Measurements from ENCODE around the gene TEX51. TPM values are rescaled to one million over a fixed set of nuclear protein-coding genes. Genes with fewer than 3 reads are reported as not detected.

The TEX51 gene
- total RNA-seq, 1 donor from 2014 or later = not detected

GRCh38 chr2:126943612-126944348 is 45.1 kb downstream of the TEX51 start:
- no peak overlapping the region for H3K27ac Mint-ChIP-seq (ENCODE audit: unreplicated experiment)
- TF ChIP-seq CTCF (IDR thresholded peaks at IDR 0.05; ENCODE audit: unreplicated experiment) = no peak

GRCh38 chr2:126945118-126945517 is 46.4 kb downstream of the TEX51 start:
- no peak overlapping the region for H3K27ac Mint-ChIP-seq (ENCODE audit: unreplicated experiment)
- no peak overlapping the region for H3K4me3 Mint-ChIP-seq (ENCODE audit: unreplicated experiment)
- no peaks in the 10 kb centered on the region for H3K27me3 Mint-ChIP-seq (ENCODE audit: unreplicated experiment)
- no peak for TF ChIP-seq CTCF (IDR thresholded peaks at IDR 0.05; ENCODE audit: unreplicated experiment)
- peaks cover 16% of the 10 kb centered on the region for H3K9me3 Mint-ChIP-seq (ENCODE audit: unreplicated experiment)
- no peak for DNase-seq (ENCODE audit: low spot score)
- no peaks in the 10 kb centered on the region for H3K4me1 Mint-ChIP-seq (ENCODE audit: unreplicated experiment)
- H3K36me3 Mint-ChIP-seq (ENCODE audit: low read depth, unreplicated experiment) = peaks cover 12% of the 10 kb centered on the region

More at GRCh38 chr2:126943612-126944348, 45.1 kb downstream of the TEX51 start:
- Mint-ChIP-seq H3K9me3 (ENCODE audit: unreplicated experiment) (peaks cover 16% of the 10 kb centered on the region), H3K4me1 (ENCODE audit: unreplicated experiment) (no peaks in the 10 kb centered on the region), H3K36me3 (ENCODE audit: low read depth, unreplicated experiment) (peaks cover 12% of the 10 kb centered on the region), H3K4me3 (ENCODE audit: unreplicated experiment) (no peak overlapping the region), H3K27me3 (ENCODE audit: unreplicated experiment) (no peaks in the 10 kb centered on the region)
- no peak for DNase-seq (ENCODE audit: low spot score)

- no peaks in the 10 kb centered on the region for H3K27me3 Mint-ChIP-seq (ENCODE audit: unreplicated experiment)
- no peaks in the 10 kb centered on the region for H3K4me1 Mint-ChIP-seq (ENCODE audit: unreplicated experiment)
- H3K27ac Mint-ChIP-seq (ENCODE audit: unreplicated experiment) = no peak overlapping the region
- peaks cover 12% of the 10 kb centered on the region for H3K36me3 Mint-ChIP-seq (ENCODE audit: low read depth, unreplicated experiment)
- H3K4me3 Mint-ChIP-seq (ENCODE audit: unreplicated experiment) = no peak overlapping the region
- no peak for DNase-seq (ENCODE audit: low spot score)
- no peak for TF ChIP-seq CTCF (IDR thresholded peaks at IDR 0.05; ENCODE audit: unreplicated experiment)
- H3K9me3 Mint-ChIP-seq (ENCODE audit: unreplicated experiment) = peaks cover 16% of the 10 kb centered on the region
Measured at GRCh38 chr2:126946318-126947102, 47.8 kb downstream of the TEX51 start.

- no peak for DNase-seq (ENCODE audit: low spot score)
- Mint-ChIP-seq H3K4me1 (ENCODE audit: unreplicated experiment) (no peaks in the 10 kb centered on the region), H3K27me3 (ENCODE audit: unreplicated experiment) (no peaks in the 10 kb centered on the region), H3K27ac (ENCODE audit: unreplicated experiment) (no peak overlapping the region), H3K9me3 (ENCODE audit: unreplicated experiment) (peaks cover 16% of the 10 kb centered on the region), H3K36me3 (ENCODE audit: low read depth, unreplicated experiment) (peaks cover 12% of the 10 kb centered on the region), H3K4me3 (ENCODE audit: unreplicated experiment) (no peak overlapping the region)
- TF ChIP-seq CTCF (IDR thresholded peaks at IDR 0.05; ENCODE audit: unreplicated experiment) = no peak
Measured at GRCh38 chr2:126947103-126947429, 48.4 kb downstream of the TEX51 start.

GRCh38 chr2:126949775-126950174 is 51.1 kb downstream of the TEX51 start:
- H3K27me3 Mint-ChIP-seq (ENCODE audit: unreplicated experiment) = peaks cover 2% of the 10 kb centered on the region

More at GRCh38 chr2:126949775-126950174, 51.1 kb downstream of the TEX51 start:
- no peaks in the 10 kb centered on the region for H3K9me3 Mint-ChIP-seq (ENCODE audit: unreplicated experiment)
- no peak for TF ChIP-seq CTCF (IDR thresholded peaks at IDR 0.05; ENCODE audit: unreplicated experiment)
- no peak for DNase-seq (ENCODE audit: low spot score)
- H3K36me3 Mint-ChIP-seq (ENCODE audit: low read depth, unreplicated experiment) = peaks cover 3% of the 10 kb centered on the region
- no peak overlapping the region for H3K27ac Mint-ChIP-seq (ENCODE audit: unreplicated experiment)
- H3K4me3 Mint-ChIP-seq (ENCODE audit: unreplicated experiment) = no peak overlapping the region
- no peaks in the 10 kb centered on the region for H3K4me1 Mint-ChIP-seq (ENCODE audit: unreplicated experiment)

Data from endothelial cell (in vitro differentiated cells).